GM10266 (cell line): ENCODE measurements around the gene MXD4.

Experiments used
- DNase-seq: peaks from one replicate; pipeline ENCODE4 v3.0.0; 2012; ENCODE audit errors: extremely low spot score
- TF ChIP-seq, protein P1 (sequence below): IDR thresholded peaks from 2 replicates; pipeline ENCODE4 v1.5.1; 2012; ENCODE audit warnings: mild to moderate bottlenecking, low read depth; ENCODE audit not compliant: control insufficient read depth, insufficient read depth; ENCODE audit errors: missing control alignments

Gene MXD4

GRCh38 chr4:2251073-2251794, 10.7 kb downstream of the MXD4 start:
- peak; percentile 13 for DNase-seq
- TF ChIP-seq, protein P1, sequence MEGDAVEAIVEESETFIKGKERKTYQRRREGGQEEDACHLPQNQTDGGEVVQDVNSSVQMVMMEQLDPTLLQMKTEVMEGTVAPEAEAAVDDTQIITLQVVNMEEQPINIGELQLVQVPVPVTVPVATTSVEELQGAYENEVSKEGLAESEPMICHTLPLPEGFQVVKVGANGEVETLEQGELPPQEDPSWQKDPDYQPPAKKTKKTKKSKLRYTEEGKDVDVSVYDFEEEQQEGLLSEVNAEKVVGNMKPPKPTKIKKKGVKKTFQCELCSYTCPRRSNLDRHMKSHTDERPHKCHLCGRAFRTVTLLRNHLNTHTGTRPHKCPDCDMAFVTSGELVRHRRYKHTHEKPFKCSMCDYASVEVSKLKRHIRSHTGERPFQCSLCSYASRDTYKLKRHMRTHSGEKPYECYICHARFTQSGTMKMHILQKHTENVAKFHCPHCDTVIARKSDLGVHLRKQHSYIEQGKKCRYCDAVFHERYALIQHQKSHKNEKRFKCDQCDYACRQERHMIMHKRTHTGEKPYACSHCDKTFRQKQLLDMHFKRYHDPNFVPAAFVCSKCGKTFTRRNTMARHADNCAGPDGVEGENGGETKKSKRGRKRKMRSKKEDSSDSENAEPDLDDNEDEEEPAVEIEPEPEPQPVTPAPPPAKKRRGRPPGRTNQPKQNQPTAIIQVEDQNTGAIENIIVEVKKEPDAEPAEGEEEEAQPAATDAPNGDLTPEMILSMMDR: no peak

DNA sequence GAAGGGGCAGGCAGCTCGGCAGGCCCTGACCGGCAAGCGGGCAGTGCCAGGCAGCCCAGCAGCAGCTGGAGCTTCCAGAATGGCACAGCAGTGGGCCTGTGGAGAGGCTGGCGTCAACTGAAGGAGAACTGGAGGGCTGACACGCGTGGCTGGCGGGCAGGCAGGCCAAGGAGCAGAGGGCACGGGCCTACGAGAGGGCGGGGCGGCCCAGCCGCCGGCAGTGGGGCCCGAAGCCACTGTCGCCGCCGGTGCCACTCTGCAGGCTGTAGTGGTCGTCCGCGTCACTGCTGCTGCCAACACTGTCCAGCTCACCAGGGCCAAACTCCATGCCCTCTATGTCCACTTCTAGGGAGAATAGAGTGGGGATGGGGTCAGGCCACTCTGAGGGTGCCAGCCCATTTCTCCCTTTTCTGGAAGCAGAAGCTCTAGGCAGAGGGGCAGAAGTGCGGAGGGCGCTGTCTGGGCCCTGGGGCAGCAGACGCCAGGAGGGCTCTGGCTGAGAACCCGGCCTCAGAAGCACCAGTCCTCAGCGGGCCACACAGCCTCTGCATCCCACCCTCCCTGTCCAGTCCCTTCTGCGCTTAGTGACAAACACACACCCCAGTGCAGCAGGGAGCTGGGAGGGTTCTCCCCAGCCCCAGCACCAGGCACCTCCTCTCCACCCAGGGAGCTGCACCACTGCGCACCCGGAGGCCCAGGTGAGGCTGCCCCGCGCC, 11.4 kb downstream of the MXD4 start:
- DNase-seq: peak; percentile 15
- TF ChIP-seq, protein P1: no peak

- no peak for DNase-seq
- TF ChIP-seq, protein P1: no peak
Measured at GRCh38 chr4:2249526-2250356, 12.2 kb downstream of the MXD4 start.

- TF ChIP-seq, protein P1: no peak
- peak; percentile 9 for DNase-seq
Measured at GRCh38 chr4:2248821-2249261, 13.1 kb downstream of the MXD4 start.

GRCh38 chr4:2248044-2248780, 13.7 kb downstream of the MXD4 start:
- no peak for DNase-seq
- TF ChIP-seq, protein P1: no peak

- TF ChIP-seq, protein P1: no peak
- DNase-seq: peak; percentile 8
Measured at GRCh38 chr4:2247128-2248043, 14.5 kb downstream of the MXD4 start.
